ENCODE results near the gene CPA3.

CPA3 gene

GRCh38 chr3:148861277-148861869, 3.7 kb upstream of the CPA3 start:
- DNase-seq: peak in 1 of 2 experiments; percentile 36

GRCh38 chr3:148863297-148863696, 1.8 kb upstream of the CPA3 start:
- DNase-seq: no peak

DNA sequence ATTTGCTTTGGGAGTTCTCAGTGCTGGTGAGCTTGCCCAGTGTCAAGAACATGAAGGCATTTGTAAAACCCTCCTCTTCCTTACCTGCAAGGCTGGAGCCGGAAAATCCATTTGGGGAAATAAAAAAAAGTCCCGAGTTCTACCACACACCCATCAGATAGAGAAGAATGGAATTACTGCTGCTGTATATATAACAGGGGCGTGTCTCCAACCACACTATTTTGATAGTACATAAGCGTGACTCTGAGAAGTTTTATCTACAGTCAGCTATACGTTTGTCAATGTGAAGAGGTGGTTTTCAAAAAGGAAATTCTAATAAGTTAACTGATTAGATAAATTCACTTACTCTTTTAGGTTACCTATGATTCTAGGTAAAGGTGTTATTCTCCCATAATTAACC, 1.3 kb upstream of the CPA3 start:
- no peak for DNase-seq

- DNase-seq: no peak
Observed at GRCh38 chr3:148866261-148866660, 1.2 kb downstream of the CPA3 start.

GRCh38 chr3:148873270-148873927, 8.3 kb downstream of the CPA3 start:
- no peak for DNase-seq

GRCh38 chr3:148873977-148874376, 8.9 kb downstream of the CPA3 start:
- DNase-seq: peak in 1 of 2 experiments; percentile 65

DNA sequence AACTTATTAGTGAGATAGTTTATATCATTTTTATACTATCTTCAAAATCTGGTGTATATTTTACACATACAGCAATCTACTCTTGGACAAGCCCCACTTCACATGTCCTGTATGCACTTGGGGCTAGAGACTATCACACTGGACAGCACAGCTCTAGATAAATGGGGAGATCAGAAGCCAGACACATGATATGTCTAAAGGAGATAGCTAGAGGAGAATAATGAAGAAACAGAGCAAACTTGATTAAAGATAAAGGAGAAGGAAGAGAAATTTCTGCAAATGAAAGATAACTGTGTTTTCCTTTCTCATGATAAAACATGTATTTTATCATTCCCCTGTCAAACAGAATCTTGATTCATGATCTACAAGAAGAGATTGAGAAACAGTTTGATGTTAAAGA, 13.0 kb downstream of the CPA3 start:
- DNase-seq: no peak

GRCh38 chr3:148879256-148879655, 14.2 kb downstream of the CPA3 start:
- DNase-seq: no peak

DNA sequence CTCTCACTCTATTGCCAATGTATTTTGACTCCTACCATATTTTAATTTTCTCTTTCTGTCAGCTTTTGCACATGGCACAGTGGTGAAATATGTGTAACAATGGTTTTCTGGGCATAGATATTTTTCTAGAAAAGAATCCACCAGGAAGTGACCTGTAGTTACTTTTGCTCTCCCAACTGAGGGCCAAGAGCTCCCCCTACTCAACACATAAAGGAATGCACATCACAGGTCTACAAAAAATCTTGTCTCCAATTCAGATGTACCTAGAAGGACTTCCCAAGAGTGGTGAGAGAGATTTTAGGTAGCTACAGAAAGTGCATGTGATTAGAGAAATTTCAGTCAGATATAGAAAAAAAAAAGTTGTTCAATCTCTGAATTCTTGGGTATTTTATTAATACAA, 15.6 kb downstream of the CPA3 start:
- DNase-seq: peak; percentile 13 to 35

- DNase-seq: no peak
Observed at GRCh38 chr3:148881286-148881685, 16.2 kb downstream of the CPA3 start.

GRCh38 chr3:148882288-148882687, 17.2 kb downstream of the CPA3 start:
- DNase-seq: no peak

DNA sequence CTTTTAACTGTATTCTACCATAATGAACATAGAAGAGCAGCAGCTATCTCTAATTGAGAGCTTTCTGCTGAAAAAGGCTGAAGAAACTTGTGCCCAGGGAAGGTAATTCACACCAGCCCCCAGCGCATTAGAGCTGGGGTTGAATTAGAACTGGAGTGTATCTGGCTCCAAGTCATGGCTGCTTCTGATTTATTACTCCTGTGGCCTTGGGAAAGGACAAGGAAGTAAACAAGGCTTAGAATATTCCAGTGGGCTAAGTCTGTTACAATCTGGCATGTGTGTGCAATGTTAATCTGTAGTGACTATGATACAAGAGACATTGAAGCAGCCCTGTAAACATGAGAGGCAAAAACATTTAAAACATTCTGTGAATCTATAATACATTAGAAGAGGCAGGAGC, 18.1 kb downstream of the CPA3 start:
- no peak for DNase-seq

GRCh38 chr3:148884261-148884660, 19.2 kb downstream of the CPA3 start:
- no peak for DNase-seq

GRCh38 chr3:148889828-148890227, 24.7 kb downstream of the CPA3 start:
- no peak for DNase-seq

DNA sequence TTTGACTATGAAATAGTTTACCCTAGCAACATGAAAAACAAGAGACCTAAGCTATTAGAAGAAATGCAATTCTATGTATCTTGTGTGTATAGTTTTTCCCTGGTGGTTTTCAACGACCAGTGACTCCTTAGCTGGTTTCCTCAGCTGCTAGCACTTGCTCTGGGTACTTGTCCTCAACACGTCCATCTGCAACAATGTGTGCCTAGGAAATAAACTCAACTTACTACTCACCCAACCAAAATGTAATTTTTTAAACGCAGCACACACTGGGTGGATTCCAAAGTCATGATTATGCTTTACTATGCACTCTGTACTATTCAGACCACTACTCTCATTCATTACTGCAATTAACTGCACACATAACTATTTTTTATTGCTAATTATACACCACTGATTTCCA, 31.0 kb downstream of the CPA3 start:
- no peak for DNase-seq

- no peak for DNase-seq
Observed at GRCh38 chr3:148901987-148902791, 37.1 kb downstream of the CPA3 start.

- DNase-seq: no peak
Observed at GRCh38 chr3:148903022-148903442, 37.9 kb downstream of the CPA3 start.

DNA sequence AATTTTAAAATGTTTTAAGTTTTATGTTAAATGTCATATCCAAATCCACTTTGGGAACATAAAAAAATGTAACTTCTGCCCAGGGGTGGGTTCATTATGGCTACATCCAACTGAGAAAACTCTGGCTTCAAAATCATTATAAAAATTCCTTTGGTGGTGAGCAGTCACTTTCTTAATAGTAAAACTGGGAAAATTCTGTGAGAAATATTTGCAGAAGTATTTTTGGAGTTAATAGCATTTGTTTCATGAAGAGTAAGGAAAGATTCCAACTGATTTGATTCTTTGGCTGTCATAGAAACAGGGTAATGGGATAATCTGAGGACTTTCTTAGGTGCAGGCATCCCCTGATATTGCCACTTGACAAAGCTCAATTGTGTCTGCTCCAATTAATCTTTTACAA, 38.8 kb downstream of the CPA3 start:
- DNase-seq: no peak

DNA sequence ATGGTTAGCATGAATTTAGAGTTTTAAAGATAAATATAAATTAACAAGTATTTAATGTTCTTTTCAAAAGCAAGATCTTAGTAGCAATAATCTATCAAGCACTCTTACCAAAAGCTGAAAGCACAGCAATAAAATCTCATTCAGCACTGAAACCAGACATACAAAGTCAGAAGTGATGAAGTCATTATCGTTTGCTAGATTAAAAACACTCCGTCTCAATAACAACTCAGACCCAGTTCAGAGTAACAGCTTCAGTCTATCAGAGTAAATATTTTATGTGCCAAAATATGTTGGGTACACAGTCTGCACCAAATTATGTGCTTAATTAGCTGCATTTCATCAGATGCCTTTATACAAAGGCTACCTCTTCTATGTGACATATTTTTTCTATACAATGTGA, 41.6 kb downstream of the CPA3 start:
- DNase-seq: no peak

- DNase-seq: no peak
Observed at GRCh38 chr3:148911173-148911572, 46.1 kb downstream of the CPA3 start.

DNA sequence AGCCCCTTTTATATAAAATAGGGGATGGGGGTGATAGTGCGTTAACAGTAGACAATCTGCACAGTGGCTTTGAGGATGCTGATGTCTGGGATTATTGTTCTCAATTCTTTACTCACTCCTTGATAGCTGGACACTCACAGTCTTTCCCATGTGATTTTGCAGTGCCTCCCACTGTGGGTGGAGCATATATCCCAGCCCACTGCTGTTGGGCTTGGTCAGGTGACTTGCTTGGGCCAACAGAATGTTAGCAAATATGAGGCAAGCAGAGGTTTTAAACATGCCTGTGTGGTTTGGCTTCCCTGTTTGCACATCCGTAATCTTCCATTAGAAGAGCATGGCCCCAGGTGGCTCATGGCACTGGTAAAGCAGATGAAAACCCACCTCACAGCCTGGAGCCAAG, 46.5 kb downstream of the CPA3 start:
- no peak for DNase-seq

GRCh38 chr3:148914936-148915690, 50.0 kb downstream of the CPA3 start:
- no peak for DNase-seq

GRCh38 chr3:148916132-148916531, 51.0 kb downstream of the CPA3 start:
- no peak for DNase-seq
